ENCODE measurements around the gene MBD3.

The MBD3 gene

GRCh38 chr19:1558552-1558951 lies 34.1 kb downstream of the MBD3 start:
- Histone ChIP-seq H3K4me3 (ENCODE audit: low read depth, low read length) (no peak overlapping the region), H3K27ac (no peak overlapping the region), H3K36me3 (peaks cover 64% of the 10 kb centered on the region), H3K9me3 (ENCODE audit: severe bottlenecking) (no peaks in the 10 kb centered on the region), H3K27me3 (ENCODE audit: insufficient read depth, low read depth, severe bottlenecking) (no peaks in the 10 kb centered on the region)
- DNase-seq, result no peak
- TF ChIP-seq, protein P1, sequence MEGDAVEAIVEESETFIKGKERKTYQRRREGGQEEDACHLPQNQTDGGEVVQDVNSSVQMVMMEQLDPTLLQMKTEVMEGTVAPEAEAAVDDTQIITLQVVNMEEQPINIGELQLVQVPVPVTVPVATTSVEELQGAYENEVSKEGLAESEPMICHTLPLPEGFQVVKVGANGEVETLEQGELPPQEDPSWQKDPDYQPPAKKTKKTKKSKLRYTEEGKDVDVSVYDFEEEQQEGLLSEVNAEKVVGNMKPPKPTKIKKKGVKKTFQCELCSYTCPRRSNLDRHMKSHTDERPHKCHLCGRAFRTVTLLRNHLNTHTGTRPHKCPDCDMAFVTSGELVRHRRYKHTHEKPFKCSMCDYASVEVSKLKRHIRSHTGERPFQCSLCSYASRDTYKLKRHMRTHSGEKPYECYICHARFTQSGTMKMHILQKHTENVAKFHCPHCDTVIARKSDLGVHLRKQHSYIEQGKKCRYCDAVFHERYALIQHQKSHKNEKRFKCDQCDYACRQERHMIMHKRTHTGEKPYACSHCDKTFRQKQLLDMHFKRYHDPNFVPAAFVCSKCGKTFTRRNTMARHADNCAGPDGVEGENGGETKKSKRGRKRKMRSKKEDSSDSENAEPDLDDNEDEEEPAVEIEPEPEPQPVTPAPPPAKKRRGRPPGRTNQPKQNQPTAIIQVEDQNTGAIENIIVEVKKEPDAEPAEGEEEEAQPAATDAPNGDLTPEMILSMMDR (IDR thresholded peaks at IDR 0.05; ENCODE audit: low read depth, low read length), result no peak

DNA sequence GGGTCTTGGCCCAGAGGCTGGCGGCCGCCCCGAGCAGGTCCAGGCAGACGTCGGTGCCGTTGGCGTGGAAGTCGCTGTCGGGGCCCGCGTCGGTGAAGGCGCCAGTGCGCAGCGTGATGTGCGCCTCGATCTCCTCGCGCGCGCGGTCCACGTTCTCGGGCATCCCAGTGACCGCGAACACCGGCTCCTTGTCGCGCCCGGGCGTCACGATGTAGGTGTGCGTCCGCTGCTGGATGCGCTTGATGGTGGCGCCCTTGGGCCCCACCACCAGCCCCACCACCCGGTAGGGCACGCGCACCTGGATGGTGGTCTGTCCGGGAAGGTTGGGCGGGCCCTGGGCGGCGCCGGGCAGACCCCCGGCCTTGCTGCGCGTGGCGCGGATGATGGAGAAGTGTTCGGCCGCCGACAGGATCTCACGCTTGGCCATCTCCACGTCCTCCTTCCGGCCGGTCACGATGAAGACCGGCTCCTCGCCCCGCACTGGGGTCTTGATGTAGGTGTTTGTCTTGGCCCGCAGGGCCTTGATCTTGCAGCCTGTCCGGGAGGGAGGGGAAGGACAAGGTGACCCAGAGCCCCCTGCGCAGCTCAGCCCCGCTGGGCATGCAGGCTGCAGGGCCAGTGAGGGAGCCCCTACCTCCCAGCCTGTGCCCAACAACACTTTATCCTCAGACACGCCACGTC lies 36.1 kb downstream of the MBD3 start:
- Histone ChIP-seq H3K9me3 (ENCODE audit: severe bottlenecking) (no peaks in the 10 kb centered on the region), H3K36me3 (peaks cover 46% of the 10 kb centered on the region), H3K27me3 (ENCODE audit: insufficient read depth, low read depth, severe bottlenecking) (no peaks in the 10 kb centered on the region), H3K27ac (no peak overlapping the region), H3K4me3 (ENCODE audit: low read depth, low read length) (no peak overlapping the region)
- no peak for DNase-seq
- TF ChIP-seq, protein P1 (IDR thresholded peaks at IDR 0.05; ENCODE audit: low read depth, low read length), result no peak

DNA sequence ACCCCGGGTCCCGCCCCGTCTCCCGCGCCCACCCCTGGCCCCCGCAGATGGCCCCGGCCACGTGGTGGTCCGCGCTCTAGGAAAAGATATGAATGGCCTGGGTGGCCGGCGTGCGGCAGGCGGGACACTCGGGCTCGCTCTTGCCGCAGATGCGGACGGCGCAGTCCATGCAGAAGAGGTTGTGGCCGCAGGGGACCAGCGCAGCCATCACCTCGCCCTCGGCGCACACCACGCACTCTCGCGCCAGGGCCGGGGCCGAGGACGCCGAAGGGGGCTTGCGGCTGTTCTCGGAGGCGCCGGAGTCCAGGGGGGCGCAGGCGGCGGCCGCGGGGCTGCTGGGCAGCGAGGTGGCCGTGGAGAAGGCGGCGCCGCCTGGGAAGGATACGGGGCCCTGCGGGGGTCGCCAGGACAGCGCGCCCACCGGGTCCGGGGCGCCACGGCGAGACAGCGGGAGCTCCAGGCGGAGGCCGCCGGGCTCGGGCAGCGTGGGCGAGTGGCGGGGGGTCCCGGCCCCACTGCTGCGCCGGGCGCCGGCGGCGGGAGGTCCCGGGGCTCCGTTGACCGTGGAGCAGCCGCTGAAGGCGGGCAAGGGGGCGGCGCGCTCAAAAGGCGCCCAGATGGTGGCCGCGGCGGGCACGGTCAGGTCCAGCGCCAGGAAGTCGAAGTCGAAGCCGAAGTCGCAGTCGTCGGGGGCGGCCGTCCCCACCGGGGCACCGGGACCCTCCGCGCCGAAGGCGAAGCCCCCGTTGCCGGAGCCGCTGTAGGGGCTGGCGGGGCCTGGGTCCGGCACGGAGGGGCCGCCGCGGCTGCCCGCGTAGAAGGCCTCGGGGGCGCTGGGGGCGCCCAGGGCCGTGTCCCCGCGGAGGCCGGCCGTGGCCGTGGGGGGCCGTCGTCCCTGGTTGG lies 36.9 kb downstream of the MBD3 start:
- Histone ChIP-seq H3K9me3 (ENCODE audit: severe bottlenecking) (no peaks in the 10 kb centered on the region), H3K27me3 (ENCODE audit: insufficient read depth, low read depth, severe bottlenecking) (no peaks in the 10 kb centered on the region), H3K27ac (no peak overlapping the region), H3K4me3 (ENCODE audit: low read depth, low read length) (no peak overlapping the region), H3K36me3 (peaks cover 38% of the 10 kb centered on the region)
- DNase-seq, result no peak
- TF ChIP-seq, protein P1 (IDR thresholded peaks at IDR 0.05; ENCODE audit: low read depth, low read length), result no peak

- TF ChIP-seq, protein P1 (IDR thresholded peaks at IDR 0.05; ENCODE audit: low read depth, low read length), result no peak
- H3K27me3 ChIP-seq (ENCODE audit: insufficient read depth, low read depth, severe bottlenecking), result no peaks in the 10 kb centered on the region
- no peaks in the 10 kb centered on the region for H3K9me3 ChIP-seq (ENCODE audit: severe bottlenecking)
- H3K36me3 ChIP-seq, result peaks cover 30% of the 10 kb centered on the region
- H3K27ac ChIP-seq, result no peak overlapping the region
- DNase-seq, result no peak
- H3K4me3 ChIP-seq (ENCODE audit: low read depth, low read length), result no peak overlapping the region
Observed at GRCh38 chr19:1554968-1555367, 37.7 kb downstream of the MBD3 start.

- H3K27me3 ChIP-seq (ENCODE audit: insufficient read depth, low read depth, severe bottlenecking), result no peaks in the 10 kb centered on the region
- peaks cover 20% of the 10 kb centered on the region for H3K36me3 ChIP-seq
- no peak for DNase-seq
- no peak overlapping the region for H3K27ac ChIP-seq
- no peaks in the 10 kb centered on the region for H3K9me3 ChIP-seq (ENCODE audit: severe bottlenecking)
- TF ChIP-seq, protein P1 (IDR thresholded peaks at IDR 0.05; ENCODE audit: low read depth, low read length), result no peak
- no peak overlapping the region for H3K4me3 ChIP-seq (ENCODE audit: low read depth, low read length)
Observed at GRCh38 chr19:1553415-1553814, 39.2 kb downstream of the MBD3 start.

Data from WERI-Rb-1 (cell line).